Spleen (tissue), 11 donors: Measurements from ENCODE around the gene PCGF3. TPM values are rescaled to one million over a fixed set of nuclear protein-coding genes. Genes with fewer than 3 reads are reported as not detected.
"Not testable (repeated sequence)": the region's sequence is repeated elsewhere in the genome, so short reads cannot be mapped to it uniquely, and the experiment has no call there.

Experiments used
- DNase-seq: peaks from one replicate; pipeline ENCODE4 v3.0.0-alpha.2; 2020
- H3K27ac ChIP-seq, 8 donors: fragments of 200-600 bp; sonication (generic) in 7 of 8; 1 replicate in 4 of 8; 2 replicates in 4 of 8; pipeline versions ENCODE4 v1.5.0 to v1.8.0; 2016 to 2021; ENCODE audit warnings: inconsistent platforms in 4 of 8, mild to moderate bottlenecking in 4 of 8, moderate library complexity in 1 of 8
- H3K27me3 ChIP-seq, 7 donors: fragments of 200-600 bp; sonication (generic) in 6 of 7; replicated peaks in 1 of 7; 1 replicate in 4 of 7; 2 replicates in 3 of 7; pipeline versions ENCODE4 v1.5.0 to v1.8.0; 2016 to 2021; ENCODE audit warnings: inconsistent platforms in 3 of 7, mild to moderate bottlenecking in 1 of 7
- H3K36me3 ChIP-seq, 6 donors: fragments of 200-600 bp; sonication (generic) in 5 of 6; 1 replicate in 4 of 6; 2 replicates in 2 of 6; pipeline versions ENCODE4 v1.5.0 to v1.8.0; 2016 to 2021; ENCODE audit warnings: inconsistent platforms in 2 of 6
- H3K4me1 ChIP-seq, 6 donors: fragments of 200-600 bp; sonication (generic) in 5 of 6; 1 replicate in 3 of 6; 2 replicates in 3 of 6; pipeline versions ENCODE4 v1.5.0 to v1.8.0; 2016 to 2021; ENCODE audit warnings: inconsistent platforms in 3 of 6
- H3K4me3 ChIP-seq, 8 donors: fragments of 200-600 bp; sonication (generic) in 7 of 8; 1 replicate in 4 of 8; 2 replicates in 4 of 8; pipeline versions ENCODE4 v1.5.0 to v1.8.0; 2016 to 2021; ENCODE audit warnings: inconsistent platforms in 4 of 8, mild to moderate bottlenecking in 4 of 8, moderate library complexity in 2 of 8
- H3K9me3 ChIP-seq, 8 donors: fragments of 200-600 bp; sonication (generic) in 7 of 8; 1 replicate in 4 of 8; 2 replicates in 4 of 8; pipeline versions ENCODE4 v1.5.0 to v1.8.0; 2016 to 2021; ENCODE audit warnings: inconsistent platforms in 4 of 8
- CTCF ChIP-seq, 11 experiments: fragments of 200-600 bp in 7 of 11; fragments of 450-650 bp in 4 of 11; sonication (generic) in 4 of 11; IDR thresholded peaks in 8 of 11; conservative IDR thresholded peaks in 3 of 11; 1 replicate in 7 of 11; 2 replicates in 4 of 11; pipeline versions ENCODE4 v1.4.0 to v1.8.0; 2016 to 2021; ENCODE audit warnings: antibody characterized with exemption in 11 of 11, inconsistent platforms in 4 of 11, mild to moderate bottlenecking in 1 of 11
- POLR2A ChIP-seq, 3 donors: fragments of 450-650 bp; IDR thresholded peaks; one replicate each; pipeline ENCODE4 v1.5.1; 2017; ENCODE audit warnings: antibody characterized with exemption in 3 of 3, mild to moderate bottlenecking in 1 of 3
- POLR2AphosphoS5 ChIP-seq, 3 donors: sonication (generic); formaldehyde crosslinking; IDR thresholded peaks; one replicate each; pipeline ENCODE4 v1.5.1; 2017; ENCODE audit warnings: antibody characterized with exemption in 3 of 3
- WGBS, 5 donors: extraction: QIAGEN DNeasy Blood & Tissue Kit in 3 of 5; methylation state at CpG; one replicate each; pipeline versions ENCODE4 v1.1.5 to v1.1.7; 2013 to 2018; 5-methylcytosine and 5-hydroxymethylcytosine counted together
- intact Hi-C: fragments of 100-400 bp; cut with DNase I; formaldehyde crosslinking; loops from one replicate; pipeline ENCODE4 v1.15.0; 2023; ENCODE audit warnings: low total_unique reads
- polyA plus RNA-seq, 3 donors: library from polyadenylated mRNA; stranded (reverse); fragments of 200-250 nt; gene quantifications; one replicate each; pipeline ENCODE4 v1.2.1, GENCODE V29; 2013
- total RNA-seq, 7 donors: library from RNA; depleted of rRNA in 3 of 7; stranded (reverse); fragments of >200 nt in 3 of 7; fragmentation: NEBNext Ultra II Directional in 4 of 7; extraction: Animal tissue kit (Norgen Biotek cat#: 25700) in 4 of 7; gene quantifications; one replicate each; pipeline versions ENCODE4 v1.1.0 to v1.2.1, GENCODE V29; 2016 to 2021
- donor health status: healthy with polysubstance abuse.
- donor health status: DM: no; HTN: no; CAD: no; lungs with moderate emphysema.
- donor health status: DM: no; HTN: no; CAD: no.
- donor health status: Bipolar disorder and iron deficiency.
- donor health status: healthy.
- donor health status: DM: no; HTN: no; CAD: no.
- donor health status: DM: yes; HTN: yes; CAD: no.

The PCGF3 gene
- total and polyA plus RNA-seq, 10 donors = 29.7 to 102 (median 69.4) TPM

DNA sequence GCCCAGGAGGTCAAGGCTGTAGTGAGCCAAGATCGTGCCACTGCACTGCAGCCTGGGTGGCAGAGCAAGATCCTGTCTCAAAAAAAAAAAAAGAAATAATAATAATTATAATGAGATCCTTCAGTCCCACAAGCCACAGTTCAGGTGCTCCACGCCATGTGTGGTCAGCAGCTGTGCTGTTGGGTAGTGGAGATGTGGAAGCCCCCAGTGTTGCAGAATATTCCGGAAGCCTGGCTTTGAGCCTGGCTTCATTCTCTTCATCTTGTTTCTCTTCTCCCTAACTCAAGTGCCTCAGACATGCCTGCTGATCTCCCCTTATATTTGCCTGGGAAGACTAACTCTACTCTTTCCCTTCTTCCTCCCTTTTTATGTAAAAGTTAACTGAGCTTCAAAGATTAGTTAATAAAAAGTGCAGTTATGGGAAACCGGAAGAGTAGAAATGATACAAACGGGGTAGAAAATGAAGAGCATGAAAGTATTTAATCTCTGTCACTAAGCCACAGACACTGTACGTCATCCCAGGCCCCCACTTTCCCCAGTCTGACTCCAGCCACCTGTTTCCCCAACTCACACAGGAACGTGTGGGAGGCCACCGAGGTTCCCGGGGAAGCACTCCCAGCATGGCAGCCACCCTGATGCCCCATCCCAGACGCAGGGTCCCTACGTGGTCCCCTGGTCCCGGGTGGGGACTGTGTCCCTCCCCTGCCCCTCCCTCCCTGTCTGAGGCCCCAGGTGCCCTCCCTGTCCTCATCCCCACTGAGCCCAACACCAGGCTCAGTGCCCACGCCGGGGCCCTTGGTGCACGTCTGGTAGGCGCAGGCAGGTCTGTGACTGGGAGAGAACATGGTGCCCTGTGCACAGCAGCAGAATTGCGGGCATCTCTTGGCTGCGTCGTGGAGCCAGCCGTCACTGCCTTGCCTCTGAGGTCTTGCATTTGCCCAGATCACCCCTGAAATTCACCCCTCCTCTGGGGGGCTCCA lies 24.0 kb downstream of the PCGF3 start:
- Histone ChIP-seq H3K4me3 (no peak overlapping the region), H3K36me3 (peaks cover 0 to 59% (median 38%) of the 10 kb centered on the region in 6 donors), H3K27ac (no peak overlapping the region), H3K27me3 (no peaks in the 10 kb centered on the region), H3K4me1 (peaks cover 0 to 37% (median 12%) of the 10 kb centered on the region in 6 donors), H3K9me3 (no peaks in the 10 kb centered on the region)
- no peak for DNase-seq
- peak in 1 of 3 donors; percentile 40 for TF ChIP-seq POLR2AphosphoS5 (IDR thresholded peaks at IDR 0.05)
- no peak for TF ChIP-seq CTCF (IDR thresholded peaks at IDR 0.05 in 8 of 11, conservative IDR thresholded peaks at IDR 0.05 in 3 of 11)
- intact Hi-C loops = no loop called here
- WGBS, 5 donors = 83 to 91% (median 89%) methylated on average over 11 to 20 of the region's 20 CpGs

- 97 to 98% (median 97%) methylated on average over 22 to 27 of the region's 27 CpGs for WGBS, 5 donors
- Histone ChIP-seq H3K27ac (no peak overlapping the region), H3K36me3 (peaks cover 0 to 68% (median 46%) of the 10 kb centered on the region in 6 donors), H3K4me3 (no peak overlapping the region), H3K27me3 (no peaks in the 10 kb centered on the region), H3K9me3 (no peaks in the 10 kb centered on the region), H3K4me1 (peaks cover 0 to 30% (median 11%) of the 10 kb centered on the region in 6 donors)
- intact Hi-C loops = no loop called here
- DNase-seq = no peak
- TF ChIP-seq POLR2AphosphoS5 (IDR thresholded peaks at IDR 0.05) (no peak), POLR2A (IDR thresholded peaks at IDR 0.05) (no peak), CTCF (IDR thresholded peaks at IDR 0.05 in 8 of 11, conservative IDR thresholded peaks at IDR 0.05 in 3 of 11) (no peak)
These were observed 24.9 kb downstream of the PCGF3 start for GRCh38 chr4:730511-730910.

GRCh38 chr4:730946-731904 lies 25.6 kb downstream of the PCGF3 start:
- H3K27ac ChIP-seq, DNase-seq, H3K9me3 ChIP-seq, H3K4me3 ChIP-seq, H3K27me3 ChIP-seq, intact Hi-C loops: not testable (repeated sequence)
- 92 to 97% (median 96%) methylated on average over 18 to 54 of the region's 68 CpGs for WGBS, 5 donors
- peaks cover 0 to 75% (median 54%) of the 10 kb centered on the region in 6 donors for H3K36me3 ChIP-seq
- H3K4me1 ChIP-seq = peaks cover 0 to 22% (median 5%) of the 10 kb centered on the region in 6 donors
- TF ChIP-seq POLR2AphosphoS5 (IDR thresholded peaks at IDR 0.05) = peak in 1 of 3 donors; percentile 35

GRCh38 chr4:731954-732353 lies 26.3 kb downstream of the PCGF3 start:
- not testable (repeated sequence) for H3K27me3 ChIP-seq
- WGBS, 5 donors = 68 to 88% (median 81%) methylated on average over 5 to 26 of the region's 27 CpGs

More at GRCh38 chr4:731954-732353, 26.3 kb downstream of the PCGF3 start:
- intact Hi-C loops, H3K4me3 ChIP-seq, H3K27ac ChIP-seq, H3K9me3 ChIP-seq, DNase-seq: not testable (repeated sequence)
- Histone ChIP-seq H3K4me1 (peaks cover 0 to 15% (median under 1%) of the 10 kb centered on the region in 6 donors), H3K36me3 (peaks cover 0 to 82% (median 57%) of the 10 kb centered on the region in 6 donors)
